Hematopoietic multipotent progenitor cell treated with erythropoietin and hydrocortisone succinate and interleukin-3 and kit ligand, for 4 days (in vitro differentiated cells): ENCODE data around the gene CXCR6.

Experiments
- DNase-seq: peaks from one replicate; pipeline ENCODE4 v3.0.0-alpha.2; 2015

The CXCR6 gene

DNA sequence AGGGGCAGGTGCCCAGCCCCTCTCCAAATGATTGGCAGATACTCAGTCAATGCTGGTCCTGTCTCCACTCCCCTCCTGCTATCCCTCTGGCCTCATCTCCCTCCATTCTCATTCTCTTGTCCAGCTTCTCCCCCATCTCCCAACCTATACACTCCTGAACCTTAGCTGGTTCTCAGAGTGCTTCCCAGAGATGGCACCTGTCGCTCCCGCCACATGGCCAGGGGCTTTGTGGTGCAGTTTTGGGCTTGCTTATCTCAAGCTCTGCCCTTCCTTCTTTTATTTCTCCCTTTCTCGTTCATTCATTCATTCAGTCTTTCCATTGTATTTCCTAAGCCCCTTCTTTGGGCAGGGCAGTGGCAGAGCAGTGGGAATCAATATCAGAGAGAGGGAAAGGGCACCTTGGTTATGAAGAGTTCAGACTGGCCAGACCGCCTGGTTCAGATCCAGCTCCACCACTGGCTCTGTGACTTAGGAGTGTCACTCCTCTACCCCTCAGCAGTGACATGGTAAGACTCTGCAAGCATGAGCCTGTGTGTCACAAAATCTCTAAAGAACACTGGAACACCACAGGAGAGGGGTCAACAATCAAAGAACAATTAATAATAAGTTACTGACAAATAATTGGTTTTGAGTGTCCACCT lies 20.2 kb upstream of the CXCR6 start:
- no peak for DNase-seq

DNA sequence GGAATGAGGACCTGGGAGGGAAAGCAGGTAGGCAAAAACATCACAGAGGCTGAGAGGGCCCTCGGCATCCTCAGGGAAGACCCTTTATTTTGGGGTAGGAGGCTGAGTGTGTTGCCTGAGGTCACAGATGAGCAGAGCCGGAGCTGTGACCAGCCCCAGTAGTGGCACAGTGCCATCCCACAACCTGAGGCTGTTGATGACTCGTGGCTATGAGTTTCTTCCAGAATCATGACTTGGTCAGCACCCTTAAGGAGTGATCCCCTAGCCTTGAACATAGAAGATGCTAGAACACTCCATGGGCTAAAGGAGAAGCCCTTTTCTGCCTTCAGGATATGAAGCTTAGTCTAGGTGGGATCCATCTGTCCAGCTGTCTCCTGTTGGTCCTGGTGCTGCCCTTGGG lies 19.5 kb upstream of the CXCR6 start:
- DNase-seq, result peak; percentile 20

- DNase-seq, result no peak
Measured at GRCh38 chr3:45927881-45928280, 15.4 kb upstream of the CXCR6 start.

DNA sequence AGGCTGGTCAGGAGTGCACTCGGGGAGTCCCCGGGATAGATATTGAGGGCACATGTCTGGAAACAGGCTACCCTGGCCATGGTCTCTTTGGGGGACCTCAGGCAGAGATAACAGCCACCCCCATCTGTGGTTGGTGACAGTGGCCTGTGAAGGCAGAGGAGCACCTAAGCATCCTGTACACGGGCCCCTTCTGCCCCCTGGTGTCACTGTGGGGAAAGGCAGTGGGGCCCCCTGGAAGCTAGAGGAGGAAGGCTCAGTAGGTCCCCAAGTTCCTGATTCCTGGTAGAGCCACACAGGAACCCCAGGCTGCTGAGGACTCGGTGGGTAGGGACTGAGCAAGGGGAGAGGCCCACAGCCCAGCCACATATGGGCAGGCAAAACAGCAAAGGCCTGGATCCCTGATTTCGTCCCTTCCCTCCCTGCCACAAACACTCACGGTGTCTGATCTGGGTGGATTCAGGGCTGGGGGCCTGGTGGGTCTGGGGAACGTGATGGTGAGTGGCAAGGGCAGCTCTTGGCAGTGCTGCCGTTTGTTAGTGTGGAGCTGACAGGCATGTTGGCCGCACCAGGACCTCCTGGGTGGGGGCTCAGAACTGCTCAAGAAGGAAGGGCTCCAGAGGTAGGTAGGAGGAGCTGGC lies 14.1 kb upstream of the CXCR6 start:
- peak; percentile 74 for DNase-seq

DNA sequence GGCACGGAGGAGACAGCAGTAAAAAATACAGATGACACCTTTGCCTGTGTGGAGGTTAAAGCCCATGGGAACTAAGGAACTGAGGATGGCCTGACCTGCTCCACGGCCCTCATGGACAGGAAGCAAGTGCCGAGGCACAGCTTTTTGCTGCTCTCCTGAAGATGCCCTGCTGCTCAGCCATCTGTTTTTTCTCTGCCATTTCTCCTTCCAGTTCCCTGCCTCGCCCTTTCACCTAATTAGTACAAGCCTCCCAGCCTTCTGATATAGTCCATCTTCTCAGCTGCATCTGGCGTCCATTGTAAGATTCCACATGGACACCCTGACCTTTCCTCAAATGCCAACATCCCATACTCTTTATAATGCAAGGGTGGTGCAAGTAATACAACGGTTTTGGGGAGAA lies 11.8 kb upstream of the CXCR6 start:
- DNase-seq, result no peak

DNA sequence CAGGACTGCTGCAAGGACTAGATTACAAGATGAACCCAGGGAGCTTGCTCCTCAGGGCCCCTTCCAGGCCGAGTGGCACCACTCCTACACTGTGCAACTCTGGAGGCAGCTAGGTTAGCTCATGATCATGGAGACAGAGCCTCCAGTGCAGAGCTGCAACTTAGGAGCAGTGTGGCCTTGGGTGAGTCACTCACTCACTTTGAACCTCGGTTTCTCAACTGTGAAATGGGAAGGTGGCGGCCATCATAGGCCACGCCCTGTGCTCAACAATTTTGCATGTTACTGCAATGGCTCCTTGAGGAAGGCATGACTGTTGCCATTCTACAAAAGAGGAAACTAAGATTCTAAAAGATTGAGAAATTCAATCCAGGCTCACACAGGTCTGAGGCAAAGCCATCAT lies 11.2 kb upstream of the CXCR6 start:
- peak; percentile 14 for DNase-seq

- DNase-seq, result no peak
Measured at GRCh38 chr3:45933591-45933990, 9.7 kb upstream of the CXCR6 start.

DNA sequence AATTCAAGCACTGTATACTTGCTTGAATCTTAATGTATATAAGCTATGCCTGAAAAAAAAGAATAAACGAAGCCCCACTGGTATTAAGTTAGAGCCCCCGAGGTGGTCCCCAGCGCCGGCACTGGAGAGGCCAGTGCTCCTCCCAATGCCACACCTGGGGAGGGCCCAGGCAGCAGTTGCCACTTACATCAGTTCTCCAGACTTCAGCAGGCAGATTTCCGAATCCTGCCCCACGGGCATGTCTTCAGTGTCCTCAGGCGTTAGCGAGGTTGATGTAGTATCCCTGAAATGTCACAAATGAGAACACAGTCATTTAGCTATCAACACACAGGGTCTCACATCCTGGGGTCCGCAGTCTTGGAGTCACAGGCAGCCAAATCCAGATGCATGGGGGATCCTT lies 7.0 kb upstream of the CXCR6 start:
- no peak for DNase-seq

DNA sequence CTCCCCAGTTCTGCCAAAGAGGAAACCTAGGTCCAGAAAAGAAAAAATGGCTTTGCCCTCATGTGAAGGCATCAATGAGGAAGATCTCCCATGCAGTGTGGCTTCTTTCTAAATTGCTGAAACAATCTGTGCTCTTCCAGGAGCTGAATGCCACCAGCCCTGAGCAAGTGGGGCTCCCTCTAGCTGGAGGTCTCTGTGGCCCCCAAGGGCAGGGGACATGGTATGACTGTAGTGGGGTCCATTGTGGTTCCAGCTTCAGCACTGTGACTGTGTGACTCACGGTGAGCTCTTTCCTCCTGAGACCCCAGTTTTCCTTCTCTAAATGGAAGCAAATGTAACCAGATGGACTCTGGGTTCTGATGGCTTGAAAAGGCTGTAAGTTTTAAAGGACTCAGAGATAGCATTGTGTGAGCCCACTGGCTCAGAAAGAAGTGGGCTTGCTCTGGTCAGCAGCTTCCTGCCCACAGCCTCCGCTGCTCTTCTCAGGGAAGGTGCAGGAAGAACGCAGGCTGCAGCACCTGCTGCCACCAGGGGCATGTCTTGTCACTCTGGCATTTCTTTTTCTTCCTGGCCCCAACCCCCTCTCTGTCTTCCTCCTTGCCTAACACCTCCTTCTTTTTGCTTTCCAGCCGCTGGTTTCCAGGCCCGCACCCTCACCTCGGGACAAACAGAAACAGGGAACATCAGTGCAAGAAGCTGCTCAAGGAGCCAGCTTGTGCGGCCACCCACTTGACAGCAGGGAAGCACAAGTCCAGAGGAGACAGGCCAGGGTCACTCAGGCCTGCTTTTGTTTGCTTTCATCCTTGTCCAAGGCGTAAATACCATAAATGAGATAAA lies 5.8 kb upstream of the CXCR6 start:
- no peak for DNase-seq

DNA sequence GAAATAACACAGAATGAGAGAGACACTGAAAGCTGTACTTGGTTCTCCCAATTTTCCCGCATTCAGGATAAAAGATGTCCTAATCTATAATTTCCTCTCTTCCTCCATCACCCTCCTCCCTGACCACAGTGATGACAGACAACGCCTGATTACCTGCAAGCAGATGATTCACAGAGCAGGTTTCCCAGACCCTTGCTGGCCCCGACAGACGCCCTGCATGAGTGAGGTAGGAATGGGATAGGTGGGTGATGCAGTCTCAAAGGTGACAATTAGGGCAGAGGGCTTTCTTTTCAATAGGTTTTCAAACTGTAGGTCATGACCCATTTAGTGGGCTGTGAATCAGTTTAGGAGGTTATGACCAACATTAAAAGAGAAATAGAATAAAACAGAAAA lies 5.2 kb upstream of the CXCR6 start:
- DNase-seq, result no peak

- peak; percentile 95 for DNase-seq
Measured at GRCh38 chr3:45938864-45939263, 4.4 kb upstream of the CXCR6 start.

GRCh38 chr3:45939341-45939771 lies 3.9 kb upstream of the CXCR6 start:
- DNase-seq, result no peak

- peak; percentile 17 for DNase-seq
Measured at GRCh38 chr3:45940004-45940780, 3.1 kb upstream of the CXCR6 start.

- no peak for DNase-seq
Measured at GRCh38 chr3:45940781-45941365, 2.4 kb upstream of the CXCR6 start.

DNA sequence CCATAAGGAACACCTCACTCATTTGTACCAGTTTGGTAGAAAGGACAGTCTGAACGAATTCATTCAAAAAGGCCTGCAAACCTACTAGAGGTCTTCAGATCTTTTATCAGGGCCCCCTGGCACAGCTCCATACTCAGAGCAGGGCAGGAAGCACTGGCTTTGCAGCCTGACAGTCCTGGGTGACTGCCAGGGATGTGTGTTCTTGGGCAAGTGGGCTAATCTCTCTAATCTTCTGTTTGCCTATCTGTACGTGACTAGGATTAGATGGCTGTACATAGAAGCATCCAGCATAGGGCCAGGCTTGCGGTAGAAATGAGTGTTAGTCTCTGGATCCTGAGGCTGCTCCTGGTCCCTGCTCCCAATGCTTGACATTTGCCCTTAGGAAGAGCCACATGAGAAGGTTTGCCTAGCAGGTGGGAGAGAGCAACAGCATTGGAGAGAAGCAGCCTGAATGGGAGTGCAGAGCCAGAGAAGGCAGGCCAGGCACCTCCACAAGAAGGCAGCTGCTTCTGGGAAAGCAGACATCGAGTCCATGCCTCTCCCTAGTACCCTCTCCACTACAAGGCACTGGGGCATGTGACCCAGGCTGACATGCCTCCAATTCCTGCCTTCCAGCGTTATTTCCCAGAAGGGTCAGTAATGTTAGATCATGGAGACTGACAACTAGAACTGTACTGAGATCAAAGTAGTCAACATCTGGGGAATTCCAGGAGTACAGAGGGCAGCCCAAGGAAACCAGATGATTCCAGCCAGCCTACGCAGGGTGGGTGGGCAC lies 1.0 kb upstream of the CXCR6 start:
- peak; percentile 85 for DNase-seq

- DNase-seq, result peak; percentile 33
Measured at GRCh38 chr3:45944830-45945620, 1.8 kb downstream of the CXCR6 start.

GRCh38 chr3:45946307-45946706 lies 3.0 kb downstream of the CXCR6 start:
- DNase-seq, result no peak

DNA sequence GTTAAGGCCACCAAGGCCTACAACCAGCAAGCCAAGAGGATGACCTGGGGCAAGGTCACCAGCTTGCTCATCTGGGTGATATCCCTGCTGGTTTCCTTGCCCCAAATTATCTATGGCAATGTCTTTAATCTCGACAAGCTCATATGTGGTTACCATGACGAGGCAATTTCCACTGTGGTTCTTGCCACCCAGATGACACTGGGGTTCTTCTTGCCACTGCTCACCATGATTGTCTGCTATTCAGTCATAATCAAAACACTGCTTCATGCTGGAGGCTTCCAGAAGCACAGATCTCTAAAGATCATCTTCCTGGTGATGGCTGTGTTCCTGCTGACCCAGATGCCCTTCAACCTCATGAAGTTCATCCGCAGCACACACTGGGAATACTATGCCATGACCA lies 3.6 kb downstream of the CXCR6 start:
- DNase-seq, result peak; percentile 71

GRCh38 chr3:45947361-45947760 lies 4.1 kb downstream of the CXCR6 start:
- no peak for DNase-seq

DNA sequence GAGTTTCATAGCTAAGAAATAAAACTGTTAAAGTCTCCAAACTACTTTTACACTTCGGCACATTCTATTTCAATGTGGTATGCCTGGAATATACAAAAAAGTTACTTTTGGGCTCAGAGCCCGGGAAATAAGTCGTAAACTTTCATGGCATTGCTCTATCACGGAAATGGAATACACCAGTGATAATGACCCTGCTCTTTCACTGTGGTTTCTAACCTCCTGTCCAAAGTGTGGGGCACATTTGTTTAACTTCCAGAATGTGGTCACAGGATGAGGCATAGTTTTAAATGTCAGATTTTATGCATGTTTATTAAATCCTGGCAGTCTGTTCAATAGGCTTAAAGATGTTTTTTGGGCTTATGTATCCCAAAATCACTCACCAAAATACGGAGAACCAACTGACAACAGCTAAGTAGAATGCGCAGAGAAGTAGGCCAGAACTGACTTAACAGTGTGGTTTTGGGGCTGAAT lies 5.1 kb downstream of the CXCR6 start:
- DNase-seq, result no peak

DNA sequence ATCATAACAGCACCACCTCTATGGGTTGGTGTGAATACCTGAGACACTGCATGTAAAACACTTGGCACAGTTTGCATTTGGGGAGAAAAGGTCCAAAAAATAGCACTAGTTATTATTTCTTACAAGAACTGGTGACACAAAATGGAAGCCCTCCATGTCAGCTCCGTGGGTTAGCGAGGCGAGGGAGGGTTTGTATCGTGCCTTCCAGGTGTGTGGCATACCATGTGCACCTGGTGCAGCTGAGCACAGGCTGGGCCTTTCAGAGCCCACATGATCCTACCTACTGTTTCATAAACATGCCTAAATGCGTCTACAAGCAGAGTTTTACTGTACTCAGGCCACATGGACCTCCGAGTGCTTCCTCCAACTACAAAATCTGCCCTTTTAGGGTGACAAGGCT lies 5.6 kb downstream of the CXCR6 start:
- DNase-seq, result no peak
